GM12892 (cell line): ENCODE results near the gene TOGARAM1.

Source experiments
- POLR2A ChIP-seq: IDR thresholded peaks from 2 replicates; pipeline ENCODE4 v1.6.1; 2011; ENCODE audit warnings: low read depth, low read length, control low read depth
- POLR2AphosphoS5 ChIP-seq: IDR thresholded peaks from 2 replicates; pipeline ENCODE4 v1.6.1; 2011; ENCODE audit warnings: low read depth, low read length, control low read depth

- TF ChIP-seq POLR2A (no peak), POLR2AphosphoS5 (no peak)
Observed at GRCh38 chr14:45028107-45028626, 66.2 kb downstream of the TOGARAM1 start.
